SU-DHL-6 (cell line): ENCODE data around the gene NLRP1.

ENCODE experiments used
- H2AFZ ChIP-seq: fragments of 200-600 bp; sonication (generic); 2 replicates; pipeline ENCODE4 v1.6.1; 2014; ENCODE audit warnings: low read depth, mild to moderate bottlenecking, moderate library complexity, mixed read lengths, antibody characterized with exemption, low read length; ENCODE audit not compliant: severe bottlenecking
- H3F3A ChIP-seq: fragments of 200-600 bp; shearing (Covaris generic); 2 replicates; pipeline ENCODE4 v1.6.0; 2016; ENCODE audit warnings: antibody characterized with exemption, mild to moderate bottlenecking; ENCODE audit not compliant: insufficient read depth
- H3K27ac ChIP-seq: fragments of 200-600 bp; sonication (generic); 2 replicates; pipeline ENCODE4 v1.5.1; 2016; ENCODE audit warnings: low read depth, mild to moderate bottlenecking, low read length, moderate library complexity, mixed read lengths
- H3K27me3 ChIP-seq: fragments of 200-600 bp; sonication (generic), shearing (Covaris generic); 2 replicates; pipeline ENCODE4 v1.6.0; 2014; ENCODE audit warnings: mild to moderate bottlenecking, low read length
- H3K36me3 ChIP-seq: fragments of 200-600 bp; sonication (generic); 2 replicates; pipeline ENCODE4 v1.6.1; 2014; ENCODE audit warnings: mild to moderate bottlenecking, low read length, mixed read lengths
- H3K4me2 ChIP-seq: fragments of 300-600, 200-600 bp; shearing (Covaris generic), sonication (generic); 2 replicates; pipeline ENCODE4 v1.6.0; 2014; ENCODE audit warnings: low read length, low read depth, mild to moderate bottlenecking; ENCODE audit not compliant: poor library complexity, severe bottlenecking
- H3K4me3 ChIP-seq: fragments of 200-600 bp; sonication (generic); 2 replicates; pipeline ENCODE4 v1.5.1; 2014; ENCODE audit warnings: antibody characterized with exemption, low read length, mild to moderate bottlenecking, mixed read lengths; ENCODE audit not compliant: insufficient read depth, poor library complexity, severe bottlenecking
- H3K79me2 ChIP-seq: fragments of 200-600 bp; sonication (generic); 2 replicates; pipeline ENCODE4 v1.6.1; 2014; ENCODE audit warnings: mild to moderate bottlenecking, low read length, moderate library complexity; ENCODE audit not compliant: insufficient read depth
- H3K9ac ChIP-seq: fragments of 200-600 bp; sonication (generic); 2 replicates; pipeline ENCODE4 v1.7.0; 2014; ENCODE audit warnings: mild to moderate bottlenecking, low read length
- H3K9me2 ChIP-seq: fragments of 200-600 bp; sonication (generic); replicated peaks from 2 replicates; pipeline ENCODE4 v1.6.1; 2014; ENCODE audit warnings: low read length; ENCODE audit not compliant: insufficient read depth
- H3K9me3 ChIP-seq: fragments of 200-600 bp; sonication (generic); 2 replicates; pipeline ENCODE4 v1.6.1; 2014; ENCODE audit warnings: low read length, mixed read lengths; ENCODE audit not compliant: insufficient read depth
- H4K20me1 ChIP-seq: fragments of 200-600 bp; sonication (generic); 2 replicates; pipeline ENCODE4 v1.6.1; 2014; ENCODE audit warnings: low read depth, mild to moderate bottlenecking, antibody characterized with exemption, low read length, moderate library complexity, mixed read lengths
- CTCF ChIP-seq: fragments of 200-600 bp; sonication (generic); IDR thresholded peaks from one replicate; pipeline ENCODE4 v1.5.1; 2017; ENCODE audit warnings: antibody characterized with exemption, mild to moderate bottlenecking, low read length, moderate library complexity; ENCODE audit not compliant: insufficient read depth, poor library complexity, severe bottlenecking
- EZH2phosphoT487 ChIP-seq: fragments of 200-600 bp; sonication (generic), shearing (Covaris generic); conservative IDR thresholded peaks from 2 replicates; pipeline ENCODE4 v1.6.1; 2018; ENCODE audit warnings: mild to moderate bottlenecking, antibody characterized with exemption, low read length, moderate library complexity, mixed read lengths

Gene NLRP1

GRCh38 chr17:5485270-5486205 is 98.8 kb downstream of the NLRP1 start, which contains the start of gene DERL2:
Gene DERL2 (minus strand): TSS chr17:5486178. CDS start chr17:5486161, 17 bp downstream.
- TF ChIP-seq CTCF, result no peak
- TF ChIP-seq EZH2phosphoT487, result no peak
- peak within 1 kb of the TSS; percentile 97 for H3K4me3 ChIP-seq
- H4K20me1 ChIP-seq, result peaks cover 8% of the 10 kb centered on the region
- H3K9me2 ChIP-seq, result no peaks in the 10 kb centered on the region
- no peaks in the 10 kb centered on the region for H3K9me3 ChIP-seq
- peaks cover 37% of the 10 kb centered on the region; the same call in 1 of the 2 replicates for H3K36me3 ChIP-seq
- H3F3A ChIP-seq, result 0 out of 2 replicates have a peak, but pooled peaks cover 7% of the 10 kb centered on the region
- H3K79me2 ChIP-seq, result peaks cover 60% of the 10 kb centered on the region
- H3K9ac ChIP-seq, result peak within 1 kb of the TSS; percentile 86
- no peaks in the 10 kb centered on the region for H3K27me3 ChIP-seq
- peak within 1 kb of the TSS; percentile 75 for H2AFZ ChIP-seq
- H3K27ac ChIP-seq, result peak within 1 kb of the TSS; percentile 92
- H3K4me2 ChIP-seq, result peak within 1 kb of the TSS; percentile 85

GRCh38 chr17:5481451-5481850 is 102.9 kb downstream of the NLRP1 start:
- Histone ChIP-seq H4K20me1 (no peaks in the 10 kb centered on the region), H3K27ac (no peak overlapping the region), H3K9me3 (no peaks in the 10 kb centered on the region), H2AFZ (no peak overlapping the region), H3K79me2 (peaks cover 36% of the 10 kb centered on the region), H3K27me3 (no peaks in the 10 kb centered on the region), H3F3A (0 out of 2 replicates have a peak, but pooled peaks cover 6% of the 10 kb centered on the region), H3K9me2 (no peaks in the 10 kb centered on the region), H3K4me3 (no peak overlapping the region), H3K4me2 (no peak overlapping the region), H3K36me3 (peaks cover 44% of the 10 kb centered on the region), H3K9ac (no peak overlapping the region)
- no peak for TF ChIP-seq CTCF

- H2AFZ ChIP-seq, result no peak overlapping the region
- H3K4me3 ChIP-seq, result no peak overlapping the region
- H3K27ac ChIP-seq, result no peak overlapping the region
- no peak overlapping the region for H3K9ac ChIP-seq
- no peak for TF ChIP-seq CTCF
- TF ChIP-seq EZH2phosphoT487, result no peak
- no peaks in the 10 kb centered on the region for H3K27me3 ChIP-seq
- 0 out of 2 replicates have a peak, but pooled peaks cover 5% of the 10 kb centered on the region for H3F3A ChIP-seq
- peaks cover 36% of the 10 kb centered on the region for H3K79me2 ChIP-seq
- no peaks in the 10 kb centered on the region for H3K9me3 ChIP-seq
- no peak overlapping the region for H3K4me2 ChIP-seq
- H3K9me2 ChIP-seq, result no peaks in the 10 kb centered on the region
- peaks cover 45% of the 10 kb centered on the region for H3K36me3 ChIP-seq
- no peaks in the 10 kb centered on the region for H4K20me1 ChIP-seq
Observed at GRCh38 chr17:5480962-5481361, 103.3 kb downstream of the NLRP1 start.
